Body of pancreas (tissue), 4 donors: ENCODE results near the gene OSBPL6.

Experiments
- POLR2A ChIP-seq, 3 donors: fragments of 450-650 bp; IDR thresholded peaks; one replicate each; pipeline ENCODE4 v1.6.1; 2016; ENCODE audit warnings: antibody characterized with exemption in 3 of 3, mild to moderate bottlenecking in 2 of 3
- TF ChIP-seq, protein P1 (sequence below), 7 experiments: fragments of 450-650 bp in 4 of 7; fragments of 200-600 bp in 3 of 7; sonication (generic) in 3 of 7; IDR thresholded peaks; one replicate each; pipeline ENCODE4 v1.5.1; 2016 to 2019; ENCODE audit warnings: antibody characterized with exemption in 7 of 7

DNA sequence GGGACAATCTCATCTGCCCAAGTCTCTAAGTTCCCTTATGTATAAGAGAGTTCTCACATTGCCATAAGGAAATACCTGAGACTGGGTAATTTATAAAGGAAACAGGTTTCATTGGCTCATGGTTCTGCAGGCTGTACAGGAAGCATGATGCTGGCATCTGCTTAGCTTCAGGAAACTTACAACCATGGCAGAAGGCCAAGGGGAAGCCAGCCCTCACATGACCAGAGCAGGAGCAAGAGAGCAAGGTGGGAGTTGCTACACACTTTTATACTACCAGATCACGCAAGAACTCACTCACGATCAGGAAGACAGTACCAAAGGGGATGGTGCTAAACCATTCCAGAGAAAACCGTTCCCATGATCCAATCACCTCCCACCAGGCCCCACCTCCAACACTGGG is 182.7 kb downstream of the OSBPL6 start:
- TF ChIP-seq, protein P1, sequence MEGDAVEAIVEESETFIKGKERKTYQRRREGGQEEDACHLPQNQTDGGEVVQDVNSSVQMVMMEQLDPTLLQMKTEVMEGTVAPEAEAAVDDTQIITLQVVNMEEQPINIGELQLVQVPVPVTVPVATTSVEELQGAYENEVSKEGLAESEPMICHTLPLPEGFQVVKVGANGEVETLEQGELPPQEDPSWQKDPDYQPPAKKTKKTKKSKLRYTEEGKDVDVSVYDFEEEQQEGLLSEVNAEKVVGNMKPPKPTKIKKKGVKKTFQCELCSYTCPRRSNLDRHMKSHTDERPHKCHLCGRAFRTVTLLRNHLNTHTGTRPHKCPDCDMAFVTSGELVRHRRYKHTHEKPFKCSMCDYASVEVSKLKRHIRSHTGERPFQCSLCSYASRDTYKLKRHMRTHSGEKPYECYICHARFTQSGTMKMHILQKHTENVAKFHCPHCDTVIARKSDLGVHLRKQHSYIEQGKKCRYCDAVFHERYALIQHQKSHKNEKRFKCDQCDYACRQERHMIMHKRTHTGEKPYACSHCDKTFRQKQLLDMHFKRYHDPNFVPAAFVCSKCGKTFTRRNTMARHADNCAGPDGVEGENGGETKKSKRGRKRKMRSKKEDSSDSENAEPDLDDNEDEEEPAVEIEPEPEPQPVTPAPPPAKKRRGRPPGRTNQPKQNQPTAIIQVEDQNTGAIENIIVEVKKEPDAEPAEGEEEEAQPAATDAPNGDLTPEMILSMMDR (IDR thresholded peaks at IDR 0.05) = no peak
- no peak for TF ChIP-seq POLR2A (IDR thresholded peaks at IDR 0.05)
